B cell (primary cell): ENCODE results near the gene SOX13. TPM values are rescaled to one million over a fixed set of nuclear protein-coding genes. Genes with fewer than 3 reads are reported as not detected.

Experiments
- ATAC-seq: fragments of 200-7000 bp; cut with Tn5 transposase; one replicate; pipeline ENCODE4 v1.10.0; 2021; ENCODE audit warnings: low read depth, mild to moderate bottlenecking, moderate number of reproducible peaks, moderate library complexity
- CTCF ChIA-PET: fragments of 350-600 bp; sonication (Branson Sonifier 250); formaldehyde crosslinking; loops from one replicate; lab custom pipeline; 2021; ENCODE audit warnings: antibody characterized with exemption, inconsistent platforms; lab: Charles Lee
- POLR2A ChIA-PET: fragments of 350-600 bp; sonication (Branson Sonifier 250); formaldehyde crosslinking; loops from one replicate; lab custom pipeline; 2021; ENCODE audit warnings: antibody characterized with exemption; lab: Charles Lee
- DNase-seq: peaks from one replicate; pipeline ENCODE4 v3.0.0; 2013
- H2AFZ ChIP-seq: 2 replicates; pipeline ENCODE4 v1.6.1; 2012; ENCODE audit warnings: mild to moderate bottlenecking, low read depth, low read length; ENCODE audit not compliant: insufficient read depth, poor library complexity, severe bottlenecking
- H3K27ac ChIP-seq, 2 donors: 1 replicate in 1 of 2; 2 replicates in 1 of 2; pipeline ENCODE4 v1.5.1; 2012 to 2013; ENCODE audit warnings: low read length in 2 of 2, mild to moderate bottlenecking in 2 of 2, moderate library complexity in 1 of 2
- H3K27me3 ChIP-seq, 4 experiments: fragments of 200-600 bp in 1 of 4; sonication (generic) in 1 of 4; replicated peaks in 1 of 4; 1 replicate in 2 of 4; 2 replicates in 2 of 4; pipeline versions ENCODE4 v1.6.1 to v1.7.0; 2013 to 2016; ENCODE audit warnings: low read length in 3 of 4, mild to moderate bottlenecking in 2 of 4, mixed read lengths in 1 of 4, moderate library complexity in 1 of 4; ENCODE audit not compliant: insufficient read depth in 4 of 4, control insufficient read depth in 3 of 4; ENCODE audit errors: control extremely low read depth in 1 of 4
- H3K36me3 ChIP-seq, 2 experiments: replicated peaks in 1 of 2; 1 replicate in 1 of 2; 2 replicates in 1 of 2; pipeline versions ENCODE4 v1.6.1 to v1.7.1; 2013; ENCODE audit warnings: low read length in 1 of 2; ENCODE audit not compliant: insufficient read depth in 2 of 2, control insufficient read depth in 1 of 2; ENCODE audit errors: control extremely low read depth in 1 of 2, extremely low read depth in 1 of 2
- H3K4me1 ChIP-seq, 2 donors: fragments of 200-600 bp in 1 of 2; sonication (generic) in 1 of 2; 1 replicate in 1 of 2; 2 replicates in 1 of 2; pipeline versions ENCODE4 v1.5.1 to v1.6.1; 2013 to 2017; ENCODE audit warnings: low read length in 2 of 2; ENCODE audit not compliant: control insufficient read depth in 2 of 2, insufficient read depth in 2 of 2
- H3K4me2 ChIP-seq: replicated peaks from 2 replicates; pipeline ENCODE3; 2012; ENCODE audit warnings: mild to moderate bottlenecking, low read depth, low read length; ENCODE audit not compliant: poor library complexity, severe bottlenecking
- H3K4me3 ChIP-seq, 5 experiments: fragments of 200-600 bp in 1 of 5; sonication (generic) in 1 of 5; 1 replicate in 3 of 5; 2 replicates in 2 of 5; pipeline versions ENCODE4 v1.5.1 to v1.7.0; 2011 to 2016; ENCODE audit warnings: low read length in 4 of 5, mild to moderate bottlenecking in 4 of 5, low read depth in 2 of 5, control low read depth in 1 of 5, moderate library complexity in 1 of 5; ENCODE audit not compliant: insufficient read depth in 1 of 5; ENCODE audit errors: control extremely low read depth in 1 of 5, extremely low read depth in 1 of 5
- H3K79me2 ChIP-seq: fragments of 200-600 bp; sonication (generic); one replicate; pipeline ENCODE4 v1.6.0; 2016; ENCODE audit warnings: low read length; ENCODE audit not compliant: control insufficient read depth, insufficient read depth
- H3K9ac ChIP-seq: fragments of 200-600 bp; sonication (generic); 2 replicates; pipeline ENCODE4 v1.6.1; 2017; ENCODE audit warnings: mild to moderate bottlenecking, low read length, moderate library complexity
- H3K9me3 ChIP-seq, 3 donors: one replicate each; pipeline versions ENCODE4 v1.6.1 to v1.7.1; 2013; ENCODE audit warnings: low read length in 2 of 3; ENCODE audit not compliant: control insufficient read depth in 2 of 3, insufficient read depth in 1 of 3; ENCODE audit errors: control extremely low read depth in 1 of 3
- H4K20me1 ChIP-seq: 2 replicates; pipeline ENCODE4 v1.6.0; 2012; ENCODE audit warnings: mild to moderate bottlenecking, low read length; ENCODE audit not compliant: insufficient read depth, control insufficient read depth, poor library complexity, severe bottlenecking
- H3K27ac Mint-ChIP-seq: one replicate; pipeline ENCODE4 v1.8.0; 2021; ENCODE audit warnings: mixed read lengths
- H3K27me3 Mint-ChIP-seq: one replicate; pipeline ENCODE4 v1.8.0; 2021; ENCODE audit warnings: mixed read lengths
- H3K4me1 Mint-ChIP-seq: one replicate; pipeline ENCODE4 v1.8.0; 2021; ENCODE audit warnings: mixed read lengths
- H3K4me3 Mint-ChIP-seq: one replicate; pipeline ENCODE4 v1.8.0; 2021; ENCODE audit warnings: mixed read lengths
- H3K9me3 Mint-ChIP-seq: one replicate; pipeline ENCODE4 v1.8.0; 2022; ENCODE audit warnings: mixed read lengths; ENCODE audit not compliant: insufficient read depth
- EZH2 ChIP-seq: IDR thresholded peaks from 2 replicates; pipeline ENCODE4 v1.6.1; 2012; ENCODE audit warnings: borderline replicate concordance, low read depth, mild to moderate bottlenecking, moderate library complexity, low read length; ENCODE audit not compliant: insufficient read depth, poor library complexity, severe bottlenecking
- WGBS: methylation state at CpG from one replicate; pipeline ENCODE4 v1.1.5; 2013; ENCODE audit warnings: missing lambda C conversion rate; ENCODE audit not compliant: insufficient coverage; 5-methylcytosine and 5-hydroxymethylcytosine counted together
- intact Hi-C: fragments of 100-400 bp; cut with micrococcal nuclease; formaldehyde crosslinking; loops from one replicate; pipeline ENCODE4 v1.10.0; 2022
- polyA plus RNA-seq: library from polyadenylated mRNA; depleted of rRNA; stranded (reverse); fragments of >200 nt; gene quantifications from 2 replicates; pipeline ENCODE4 v1.2.3, GENCODE V29; 2012
- total RNA-seq, 2 donors: library from RNA; stranded (reverse); fragments of 120-200 nt in 1 of 2; gene quantifications; 1 replicate in 1 of 2; 2 replicates in 1 of 2; pipeline versions ENCODE4 v1.2.3 to v1.2.4, GENCODE V29; 2013 to 2022
- TF ChIP-seq, protein P1 (sequence below): fragments of 200-600 bp; IDR thresholded peaks from one replicate; pipeline ENCODE4 v1.8.0; 2022; ENCODE audit warnings: antibody characterized with exemption, mild to moderate bottlenecking

The SOX13 gene
- total and polyA plus RNA-seq, 2 donors (not counting 1 experiment from before 2014, with no cell fraction given), result 0.15 to 1.3 TPM

DNA sequence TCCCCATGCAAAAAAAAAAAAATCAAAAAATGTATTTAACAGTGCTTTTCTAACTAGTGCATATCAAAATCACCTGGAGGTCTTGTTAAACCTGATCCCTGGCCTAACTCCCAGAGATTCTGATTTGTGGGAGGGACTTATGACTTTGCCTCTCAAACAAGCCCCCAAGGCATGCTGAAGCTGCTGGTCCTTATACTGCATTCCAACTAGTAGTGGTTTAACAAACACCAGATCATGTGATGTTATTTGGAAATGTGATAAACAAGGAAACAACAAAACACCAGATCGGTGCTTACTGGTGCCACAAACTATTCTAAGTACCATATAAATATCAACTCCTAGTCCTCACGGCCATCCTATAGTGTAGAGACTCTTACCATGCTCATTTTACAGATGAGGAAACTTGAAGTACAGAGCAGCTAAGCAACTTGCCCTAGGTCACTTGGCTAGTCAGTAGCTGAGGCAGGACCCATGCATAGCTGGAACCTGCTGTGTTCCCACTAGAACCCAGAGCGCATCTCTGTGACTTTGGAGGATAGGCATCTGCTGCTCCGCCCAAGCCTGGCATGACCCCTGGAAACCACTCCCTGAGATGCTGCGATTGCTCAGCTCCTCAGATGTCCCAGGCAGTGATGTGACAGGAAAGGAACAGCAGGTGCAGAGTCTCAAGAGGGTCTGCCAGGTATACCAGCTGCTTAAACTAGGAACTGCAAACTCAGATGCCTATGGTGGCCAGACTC lies 38.1 kb downstream of the SOX13 start:
- no peak overlapping the region for H3K4me3 Mint-ChIP-seq
- no peak overlapping the region for H3K27ac ChIP-seq
- ATAC-seq, result no peak
- H4K20me1 ChIP-seq, result no peaks in the 10 kb centered on the region
- H3K79me2 ChIP-seq, result no peaks in the 10 kb centered on the region
- TF ChIP-seq EZH2, result no peak
- TF ChIP-seq, protein P1, sequence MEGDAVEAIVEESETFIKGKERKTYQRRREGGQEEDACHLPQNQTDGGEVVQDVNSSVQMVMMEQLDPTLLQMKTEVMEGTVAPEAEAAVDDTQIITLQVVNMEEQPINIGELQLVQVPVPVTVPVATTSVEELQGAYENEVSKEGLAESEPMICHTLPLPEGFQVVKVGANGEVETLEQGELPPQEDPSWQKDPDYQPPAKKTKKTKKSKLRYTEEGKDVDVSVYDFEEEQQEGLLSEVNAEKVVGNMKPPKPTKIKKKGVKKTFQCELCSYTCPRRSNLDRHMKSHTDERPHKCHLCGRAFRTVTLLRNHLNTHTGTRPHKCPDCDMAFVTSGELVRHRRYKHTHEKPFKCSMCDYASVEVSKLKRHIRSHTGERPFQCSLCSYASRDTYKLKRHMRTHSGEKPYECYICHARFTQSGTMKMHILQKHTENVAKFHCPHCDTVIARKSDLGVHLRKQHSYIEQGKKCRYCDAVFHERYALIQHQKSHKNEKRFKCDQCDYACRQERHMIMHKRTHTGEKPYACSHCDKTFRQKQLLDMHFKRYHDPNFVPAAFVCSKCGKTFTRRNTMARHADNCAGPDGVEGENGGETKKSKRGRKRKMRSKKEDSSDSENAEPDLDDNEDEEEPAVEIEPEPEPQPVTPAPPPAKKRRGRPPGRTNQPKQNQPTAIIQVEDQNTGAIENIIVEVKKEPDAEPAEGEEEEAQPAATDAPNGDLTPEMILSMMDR, result no peak
- no peaks in the 10 kb centered on the region for H3K9me3 Mint-ChIP-seq
- no peak overlapping the region for H3K9ac ChIP-seq
- no peaks in the 10 kb centered on the region for H3K4me1 ChIP-seq
- no peak overlapping the region for H3K4me2 ChIP-seq
- no peak overlapping the region for H3K4me3 ChIP-seq
- H3K4me1 Mint-ChIP-seq, result peaks cover 3% of the 10 kb centered on the region
- no peaks in the 10 kb centered on the region for H3K36me3 ChIP-seq
- H3K27ac Mint-ChIP-seq, result no peak overlapping the region
- ChIA-PET CTCF (no interaction called here), POLR2A (interaction anchor here (0.7 kb wide), 1 partner anchor 325 kb away, joined by 3 read pairs; no protein-coding TSS in a partner anchor)
- H3K27me3 ChIP-seq, result peaks cover 0 to 5% (median 0%) of the 10 kb centered on the region in 4 experiments
- DNase-seq, result no peak
- no peak overlapping the region for H2AFZ ChIP-seq
- intact Hi-C loops, result no loop called here
- no peaks in the 10 kb centered on the region for H3K9me3 ChIP-seq
- 96% methylated on average over 4 of the region's 5 CpGs for WGBS
- H3K27me3 Mint-ChIP-seq, result peaks cover 6% of the 10 kb centered on the region
